ENCODE results near the gene ZNF644.
"Not testable (repeated sequence)": the region's sequence is repeated elsewhere in the genome, so short reads cannot be mapped to it uniquely, and the experiment has no call there.

The ZNF644 gene

GRCh38 chr1:90986953-90987352, 34.9 kb downstream of the ZNF644 start:
- DNase-seq (ENCODE audit: low spot score): no peak

GRCh38 chr1:90977522-90977921, 44.3 kb downstream of the ZNF644 start:
- DNase-seq (ENCODE audit: low spot score): no peak

DNA sequence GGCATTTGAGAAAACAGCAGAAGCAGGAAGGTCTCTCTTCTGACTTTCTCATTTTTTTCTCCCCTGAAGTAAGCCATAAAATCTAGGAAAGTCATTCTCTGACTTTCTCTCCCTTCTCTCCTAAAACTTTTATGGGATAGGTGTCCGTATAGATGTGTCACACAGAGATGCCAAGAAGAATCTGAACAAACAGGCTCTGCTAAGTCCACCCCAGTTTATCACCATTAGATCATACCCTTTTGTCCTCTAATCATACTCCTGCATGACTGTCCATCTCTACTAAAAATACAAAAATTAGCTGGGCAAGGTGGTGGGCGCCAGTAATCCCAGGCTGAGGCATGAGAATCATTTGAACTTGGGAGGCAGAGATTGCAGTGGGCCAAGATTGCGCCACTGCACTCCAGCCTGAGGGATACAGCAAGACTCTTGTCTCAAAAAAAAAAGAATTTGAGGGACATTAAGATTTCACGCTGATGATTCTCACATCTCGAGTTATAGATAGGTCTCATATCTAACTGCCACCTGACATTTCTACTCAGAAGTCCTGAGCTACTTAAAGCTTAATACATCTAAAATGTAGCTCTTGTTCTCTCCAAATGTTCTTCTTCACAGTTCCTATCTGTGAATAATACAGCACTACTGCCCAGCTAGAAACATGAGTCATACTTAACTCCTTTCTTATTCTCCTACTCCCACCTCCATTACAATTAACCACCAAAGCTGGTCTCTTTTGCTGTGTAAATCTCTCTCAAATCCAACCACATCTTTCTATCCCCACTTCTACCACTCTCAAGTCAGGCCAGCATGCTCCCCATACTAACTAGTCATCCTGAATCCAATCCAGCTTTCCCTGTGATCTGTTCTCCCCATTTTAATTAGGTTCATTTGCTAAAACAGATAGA, 47.7 kb downstream of the ZNF644 start:
- DNase-seq (ENCODE audit: low spot score): no peak

DNA sequence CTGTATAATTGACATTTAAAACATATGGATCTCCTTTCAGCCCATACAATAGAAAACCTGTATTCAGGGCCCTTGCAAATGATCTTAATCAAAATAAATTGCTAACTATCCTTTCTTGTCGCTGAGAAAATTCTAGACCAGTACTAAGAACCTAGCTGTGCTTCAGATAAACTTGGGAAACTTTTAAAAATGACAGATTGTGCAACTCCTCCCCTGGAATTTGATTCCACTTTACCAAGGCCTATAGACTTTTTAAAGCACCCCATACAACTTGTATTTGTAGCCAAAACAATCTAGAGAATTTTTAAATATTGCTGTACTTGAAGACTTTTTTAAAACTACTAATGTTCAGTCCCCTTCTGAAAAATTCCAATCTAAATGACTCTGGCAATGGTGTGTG, 51.6 kb downstream of the ZNF644 start:
- no peak for DNase-seq (ENCODE audit: low spot score)

- no peak for DNase-seq (ENCODE audit: low spot score)
Measured at GRCh38 chr1:90969241-90969640, 52.6 kb downstream of the ZNF644 start.

DNA sequence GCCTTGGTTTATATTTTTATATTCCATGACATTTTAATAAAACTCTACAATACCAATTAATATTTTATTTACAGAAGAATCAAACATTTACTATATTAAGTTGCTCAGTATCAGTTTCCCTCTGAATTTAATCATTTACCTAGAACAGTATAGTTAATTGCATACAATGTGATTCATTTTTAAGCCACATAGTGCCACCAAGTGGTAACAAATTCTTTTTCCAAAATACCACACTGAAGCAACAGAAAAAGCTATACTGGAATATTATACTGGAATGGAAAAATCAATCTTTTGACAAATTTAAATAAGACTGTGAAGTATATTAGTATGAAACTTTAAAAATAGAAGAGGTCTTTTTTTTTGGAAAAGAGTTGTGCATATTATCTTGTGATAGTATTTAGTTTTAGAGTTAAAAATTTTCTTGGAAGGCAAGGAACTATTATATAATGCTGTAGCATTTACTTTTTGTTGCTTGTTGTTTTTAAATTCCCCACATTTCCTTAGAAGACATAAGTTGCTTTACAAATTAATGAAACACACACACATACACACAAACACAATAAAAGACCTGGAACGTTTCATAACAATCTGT, 57.3 kb downstream of the ZNF644 start:
- peak; percentile 26 for DNase-seq (ENCODE audit: low spot score)

DNA sequence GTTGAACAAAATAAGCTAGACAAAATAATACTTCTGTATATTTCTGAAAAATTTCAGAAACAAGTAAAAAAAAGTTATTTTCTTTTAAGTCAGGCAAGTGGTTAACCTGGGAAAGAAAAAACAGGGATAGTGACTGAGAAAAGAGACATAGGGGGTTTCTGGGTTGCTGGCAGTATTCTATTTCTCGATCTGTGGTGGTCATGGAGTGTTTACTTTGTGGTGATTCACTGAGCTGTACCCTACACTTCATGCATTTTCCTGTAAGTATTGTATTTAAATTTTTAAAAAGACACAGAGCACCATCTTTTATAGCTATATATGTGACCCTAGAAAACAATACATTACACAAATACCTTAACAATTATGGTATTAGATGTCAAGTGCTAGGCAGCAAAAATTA, 58.2 kb downstream of the ZNF644 start:
- DNase-seq (ENCODE audit: low spot score): no peak

- no peak for DNase-seq (ENCODE audit: low spot score)
Measured at GRCh38 chr1:90963236-90963635, 58.6 kb downstream of the ZNF644 start.

DNA sequence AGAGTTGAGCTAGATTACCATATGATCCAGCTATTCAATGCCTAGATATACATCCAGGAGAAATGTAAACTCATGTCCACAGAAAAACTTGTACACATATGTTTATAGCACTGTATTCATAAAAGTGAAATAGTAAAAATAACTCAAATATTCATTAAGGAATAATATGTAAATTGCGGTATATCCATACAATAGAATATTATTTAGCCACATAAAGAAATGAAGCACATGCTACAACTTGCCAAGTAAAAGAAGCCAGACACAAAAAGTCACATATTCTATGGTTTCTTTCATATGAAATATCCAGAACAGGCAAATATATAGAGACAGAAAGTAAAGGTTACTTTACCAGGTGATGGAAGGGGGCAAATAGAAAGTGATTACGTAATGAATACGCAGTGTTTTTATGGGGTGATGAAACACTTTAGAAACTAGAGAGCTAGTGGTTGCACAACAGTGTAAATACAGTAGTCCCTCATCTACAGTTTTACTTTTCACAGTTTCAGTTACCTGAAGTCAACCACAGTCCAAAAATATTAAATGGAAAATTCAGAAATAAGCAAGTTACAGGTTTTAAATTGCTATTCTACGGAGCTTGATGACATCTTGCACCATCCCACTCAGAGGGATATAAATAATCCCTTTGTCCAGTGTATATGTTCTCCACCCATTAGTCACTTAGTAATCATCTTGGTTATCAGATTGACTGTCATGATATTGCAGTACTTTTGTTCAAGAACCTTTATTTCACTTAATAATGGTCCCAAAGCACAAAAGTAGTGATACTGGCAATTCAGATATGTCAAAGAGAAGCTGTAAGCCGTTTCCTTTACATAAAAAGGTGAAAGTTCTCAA, 62.3 kb downstream of the ZNF644 start:
- DNase-seq (ENCODE audit: low spot score): no peak

DNA sequence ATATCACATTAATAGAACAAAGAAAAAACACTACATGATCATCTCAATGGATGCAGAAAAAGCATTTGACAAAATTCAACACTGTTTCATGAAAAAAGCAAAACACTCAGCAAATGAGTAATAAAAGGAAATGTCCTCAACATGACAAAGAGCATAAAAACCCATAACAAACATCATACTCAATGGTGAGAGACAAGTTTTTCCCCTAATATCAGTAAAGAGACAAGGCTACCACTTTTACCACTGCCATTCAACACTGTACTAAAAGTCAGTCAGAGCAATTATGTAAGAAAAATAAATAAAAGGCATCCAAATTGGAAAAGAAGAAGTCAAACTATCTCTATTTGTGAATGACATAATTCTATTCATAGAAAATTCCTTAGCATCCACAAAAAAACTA, 64.3 kb downstream of the ZNF644 start:
- no peak for DNase-seq (ENCODE audit: low spot score)

DNA sequence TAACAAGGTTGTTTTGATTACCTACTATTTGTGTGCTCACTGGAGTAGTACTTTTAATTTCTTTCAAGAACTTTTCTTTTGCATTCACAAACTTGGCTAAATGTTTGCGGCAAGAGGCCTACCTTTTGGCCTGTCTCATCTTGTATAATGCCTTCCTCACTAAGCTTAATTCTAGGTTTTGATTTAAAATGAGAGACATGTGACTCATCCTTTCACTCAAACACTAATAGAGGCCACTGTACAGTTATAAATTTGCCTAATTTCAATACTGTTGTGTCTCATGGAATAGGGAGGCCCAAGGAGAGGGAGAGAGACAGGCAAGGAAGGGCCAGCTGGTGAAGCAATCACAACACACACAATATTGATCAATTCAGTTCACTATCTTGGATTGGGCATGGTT, 66.1 kb downstream of the ZNF644 start:
- no peak for DNase-seq (ENCODE audit: low spot score)

GRCh38 chr1:90952906-90953305, 68.9 kb downstream of the ZNF644 start:
- no peak for DNase-seq (ENCODE audit: low spot score)

GRCh38 chr1:90951009-90951408, 70.8 kb downstream of the ZNF644 start:
- no peak for DNase-seq (ENCODE audit: low spot score)

DNA sequence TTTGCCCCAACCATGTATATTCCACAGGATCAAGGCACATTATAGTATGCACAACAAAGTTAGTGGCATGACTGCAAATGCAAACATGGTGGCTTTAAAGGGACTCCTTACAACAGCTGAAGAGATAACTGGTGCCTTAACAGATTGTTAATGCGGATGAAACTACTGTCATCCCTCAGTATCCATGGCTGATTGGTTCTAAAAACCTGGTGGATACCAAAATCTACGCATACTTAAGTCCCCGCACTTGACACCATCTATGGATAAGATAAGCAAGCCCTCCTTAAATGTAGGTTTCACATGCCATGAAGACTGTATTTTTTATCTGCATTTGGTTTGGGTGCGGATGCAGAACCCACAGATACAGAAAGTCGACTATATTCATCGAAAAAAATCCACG, 73.5 kb downstream of the ZNF644 start:
- DNase-seq (ENCODE audit: low spot score): no peak

- no peak for DNase-seq (ENCODE audit: low spot score)
Measured at GRCh38 chr1:90946630-90947029, 75.2 kb downstream of the ZNF644 start.

GRCh38 chr1:90945287-90945686, 76.5 kb downstream of the ZNF644 start:
- DNase-seq (ENCODE audit: low spot score): no peak

DNA sequence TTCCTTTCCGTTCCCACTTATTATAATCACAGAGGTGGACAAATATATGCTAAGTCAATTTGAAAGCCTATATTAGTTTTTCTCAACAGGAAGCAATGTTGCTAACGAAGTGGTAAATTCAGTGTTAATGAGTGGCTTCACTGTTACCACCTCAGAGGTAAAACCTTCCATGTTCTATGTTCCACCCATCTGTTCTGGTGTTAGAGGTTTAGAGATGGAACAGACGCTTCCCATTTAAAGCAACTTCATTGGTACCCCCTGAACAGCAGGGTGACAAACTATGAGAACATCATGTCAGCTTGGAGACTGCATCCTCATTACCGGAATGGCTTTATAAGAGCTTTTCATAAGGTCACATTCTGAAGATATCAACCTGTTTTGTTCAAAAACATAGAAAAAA, 77.9 kb downstream of the ZNF644 start:
- no peak for DNase-seq (ENCODE audit: low spot score)

- DNase-seq (ENCODE audit: low spot score): no peak
Measured at GRCh38 chr1:90940746-90941145, 81.1 kb downstream of the ZNF644 start.

- DNase-seq (ENCODE audit: low spot score): no peak
Measured at GRCh38 chr1:90936731-90937130, 85.1 kb downstream of the ZNF644 start.

DNA sequence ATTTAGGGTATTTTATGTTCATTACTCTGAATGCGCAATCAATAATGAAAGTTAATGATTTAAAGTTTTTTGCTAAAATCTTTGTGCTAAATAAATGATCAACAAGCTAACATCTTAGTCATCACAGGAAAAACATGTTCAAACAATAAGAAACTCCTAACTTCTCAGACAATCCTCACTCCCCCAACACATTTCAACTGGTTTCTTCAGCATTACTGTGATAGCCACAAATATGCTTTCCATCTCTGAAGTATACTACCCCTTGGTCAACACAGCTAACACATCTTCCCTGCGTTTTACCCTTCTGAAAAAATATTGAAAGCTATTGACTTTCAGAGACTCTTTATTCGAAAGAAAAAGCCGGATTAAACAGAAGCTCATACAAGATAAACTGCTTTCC, 85.8 kb downstream of the ZNF644 start:
- no peak for DNase-seq (ENCODE audit: low spot score)

DNA sequence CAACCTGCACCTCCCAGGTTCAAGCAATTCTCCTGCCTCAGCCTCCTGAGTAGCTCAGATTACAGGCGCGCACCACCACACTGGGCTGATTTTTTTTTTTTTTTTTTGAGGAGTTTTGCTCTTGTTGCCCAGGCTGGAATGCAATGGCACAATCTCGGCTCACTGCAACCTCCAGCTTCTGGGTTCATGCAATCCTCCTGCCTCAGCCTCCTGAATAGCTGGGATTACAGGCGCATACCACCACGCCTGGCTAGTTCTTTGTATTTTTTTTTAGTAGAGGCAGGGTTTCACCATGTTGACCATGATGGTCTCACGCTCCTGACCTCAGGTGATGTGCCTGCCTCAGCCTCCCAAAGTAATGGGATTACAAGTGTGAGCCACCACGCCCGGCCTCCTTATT, 93.6 kb downstream of the ZNF644 start:
- DNase-seq (ENCODE audit: low spot score): not testable (repeated sequence)

GRCh38 chr1:90927674-90928073, 94.2 kb downstream of the ZNF644 start:
- DNase-seq (ENCODE audit: low spot score): not testable (repeated sequence)

GRCh38 chr1:90926971-90927370, 94.9 kb downstream of the ZNF644 start:
- no peak for DNase-seq (ENCODE audit: low spot score)
